Mammary epithelial cell (primary cell): ENCODE data around the gene C19orf25.
A peak's percentile ranks its signal among the peaks of the same experiment; 100 is the strongest.

Experiments used
- CTCF ChIP-seq, 2 donors: IDR thresholded peaks in 1 of 2; conservative IDR thresholded peaks in 1 of 2; 2 replicates each; pipeline ENCODE4 v1.5.1; 2011 to 2012; ENCODE audit warnings: inconsistent platforms in 2 of 2, low read length in 2 of 2, mild to moderate bottlenecking in 2 of 2, control low read depth in 1 of 2, low read depth in 1 of 2; ENCODE audit not compliant: insufficient read depth in 1 of 2; ENCODE audit errors: extremely low read depth in 1 of 2
- EZH2 ChIP-seq: IDR thresholded peaks from 2 replicates; pipeline ENCODE4 v1.6.1; 2012; ENCODE audit warnings: low read length, inconsistent platforms, borderline replicate concordance

GRCh38 chr19:1466461-1467214 is 12.4 kb downstream of the C19orf25 start:
- TF ChIP-seq CTCF (conservative IDR thresholded peaks at IDR 0.05 in 1 of 2, IDR thresholded peaks at IDR 0.05 in 1 of 2; ENCODE audit: extremely low read depth in 1 of 2, insufficient read depth in 1 of 2, low read depth in 1 of 2, low read length in 2 of 2) (no peak), EZH2 (peak; percentile 76)
